Upper lobe of right lung (tissue), 1 donor: ENCODE data around the gene TNNT2. TPM values are rescaled to one million over a fixed set of nuclear protein-coding genes. Genes with fewer than 3 reads are reported as not detected.

ENCODE experiments used
- ATAC-seq: fragments of 200-7000 bp; cut with Tn5 transposase; one replicate; pipeline ENCODE4 v1.9.1; 2020; ENCODE audit warnings: mild to moderate bottlenecking, moderate library complexity
- DNase-seq: peaks from one replicate; pipeline ENCODE4 v3.0.0-alpha.2; 2020
- H3K27ac ChIP-seq: fragments of 200-600 bp; one replicate; pipeline ENCODE4 v1.8.0; 2022
- H3K27me3 ChIP-seq: fragments of 200-600 bp; one replicate; pipeline ENCODE4 v1.8.0; 2022; ENCODE audit warnings: mild to moderate bottlenecking
- H3K36me3 ChIP-seq: fragments of 200-600 bp; one replicate; pipeline ENCODE4 v1.8.0; 2022
- H3K4me1 ChIP-seq: fragments of 200-600 bp; one replicate; pipeline ENCODE4 v1.8.0; 2022
- H3K4me3 ChIP-seq: fragments of 200-600 bp; one replicate; pipeline ENCODE4 v1.8.0; 2022; ENCODE audit warnings: mild to moderate bottlenecking
- H3K9me3 ChIP-seq: fragments of 200-600 bp; one replicate; pipeline ENCODE4 v1.8.0; 2022
- CTCF ChIP-seq: fragments of 200-600 bp; IDR thresholded peaks from one replicate; pipeline ENCODE4 v1.8.0; 2022; ENCODE audit warnings: antibody characterized with exemption
- intact Hi-C: fragments of 100-400 bp; cut with DNase I; formaldehyde crosslinking; loops from one replicate; pipeline ENCODE4 v1.11.0; 2022
- total RNA-seq: library from RNA; stranded (reverse); fragmentation: NEBNext Ultra II Directional; extraction: Animal tissue kit (Norgen Biotek cat#: 25700); gene quantifications from one replicate; pipeline ENCODE4 v1.2.1, GENCODE V29; 2021
- donor health status: DM: no; HTN: yes; CAD: no; lungs with severe emphysema.

The TNNT2 gene
- total RNA-seq, 1 donor from 2014 or later = 6.4 TPM

DNA sequence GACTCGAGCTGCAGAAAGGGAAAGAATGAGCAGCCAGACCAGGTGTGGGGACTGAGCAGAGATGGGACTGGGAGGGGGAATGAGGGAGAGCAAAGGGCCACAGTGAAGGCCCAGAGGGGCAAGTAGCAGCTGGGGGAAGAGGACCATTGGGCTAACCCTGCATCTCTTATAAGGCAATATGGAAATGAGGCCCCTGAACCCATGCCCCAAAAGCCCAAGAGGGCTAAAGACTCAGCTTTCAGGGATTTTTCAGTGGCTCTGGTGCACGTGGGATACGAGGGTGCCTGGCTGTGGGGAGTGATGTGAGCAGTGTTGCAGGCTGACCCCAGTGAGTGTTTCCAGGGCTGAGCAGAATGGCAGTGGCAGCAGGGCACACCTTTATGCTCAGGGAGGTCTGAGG lies 44.5 kb upstream of the TNNT2 start:
- ATAC-seq (no peak), DNase-seq (no peak)
- H3K27me3 ChIP-seq = no peaks in the 10 kb centered on the region
- H3K36me3 ChIP-seq = no peaks in the 10 kb centered on the region
- intact Hi-C loops = no loop called here
- TF ChIP-seq CTCF = no peak
- H3K9me3 ChIP-seq = no peaks in the 10 kb centered on the region
- no peak overlapping the region for H3K27ac ChIP-seq
- no peak overlapping the region for H3K4me3 ChIP-seq
- H3K4me1 ChIP-seq = no peaks in the 10 kb centered on the region

DNA sequence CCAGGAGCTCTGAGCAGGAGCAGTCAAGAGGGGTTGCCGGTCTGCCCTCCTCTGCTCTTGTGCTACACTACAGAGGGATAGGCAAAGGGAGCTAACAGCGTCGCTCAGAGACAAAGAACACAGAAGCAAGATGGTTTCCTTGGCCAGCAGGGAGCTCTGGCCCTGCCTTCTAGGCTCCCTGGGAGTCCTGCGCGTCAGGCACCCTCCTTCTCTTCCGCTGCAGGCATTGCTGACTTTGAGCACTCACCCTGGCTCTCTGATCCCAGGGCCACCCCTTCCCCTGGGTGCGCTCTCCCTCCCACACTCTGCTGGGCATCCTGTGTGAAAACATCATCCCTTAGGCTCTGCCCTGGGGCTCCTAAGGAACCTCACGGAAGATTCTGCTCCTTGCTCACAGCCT lies 43.6 kb upstream of the TNNT2 start:
- no peaks in the 10 kb centered on the region for H3K9me3 ChIP-seq
- no peaks in the 10 kb centered on the region for H3K27me3 ChIP-seq
- no peak for TF ChIP-seq CTCF
- H3K4me3 ChIP-seq = no peak overlapping the region
- ATAC-seq (no peak), DNase-seq (no peak)
- H3K27ac ChIP-seq = no peak overlapping the region
- no peaks in the 10 kb centered on the region for H3K36me3 ChIP-seq
- intact Hi-C loops = no loop called here
- H3K4me1 ChIP-seq = no peaks in the 10 kb centered on the region

DNA sequence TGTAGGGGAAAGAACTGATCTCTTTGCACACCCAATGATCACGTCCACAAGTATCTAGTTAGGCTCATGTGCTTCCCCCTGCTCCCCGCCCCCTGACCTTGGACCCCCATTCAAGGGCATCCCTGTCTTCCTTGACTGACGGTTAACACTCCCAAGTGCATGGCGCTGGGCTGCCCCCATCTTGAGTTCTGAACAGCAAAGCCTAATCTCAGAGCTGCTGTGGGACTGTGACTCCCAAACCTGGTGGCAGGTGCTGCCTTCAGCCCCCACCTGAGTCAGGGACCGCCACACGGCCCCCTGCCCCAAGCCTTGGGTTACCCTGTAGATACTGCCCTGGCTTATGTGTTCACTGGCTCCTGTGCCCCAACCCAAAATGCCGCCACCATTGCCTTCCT lies 43.1 kb upstream of the TNNT2 start:
- DNase-seq (peak; percentile 42), ATAC-seq (no peak)
- no peaks in the 10 kb centered on the region for H3K27me3 ChIP-seq
- intact Hi-C loops = no loop called here
- no peaks in the 10 kb centered on the region for H3K9me3 ChIP-seq
- no peak for TF ChIP-seq CTCF
- H3K27ac ChIP-seq = no peak overlapping the region
- no peak overlapping the region for H3K4me3 ChIP-seq
- no peaks in the 10 kb centered on the region for H3K36me3 ChIP-seq
- H3K4me1 ChIP-seq = no peaks in the 10 kb centered on the region

DNA sequence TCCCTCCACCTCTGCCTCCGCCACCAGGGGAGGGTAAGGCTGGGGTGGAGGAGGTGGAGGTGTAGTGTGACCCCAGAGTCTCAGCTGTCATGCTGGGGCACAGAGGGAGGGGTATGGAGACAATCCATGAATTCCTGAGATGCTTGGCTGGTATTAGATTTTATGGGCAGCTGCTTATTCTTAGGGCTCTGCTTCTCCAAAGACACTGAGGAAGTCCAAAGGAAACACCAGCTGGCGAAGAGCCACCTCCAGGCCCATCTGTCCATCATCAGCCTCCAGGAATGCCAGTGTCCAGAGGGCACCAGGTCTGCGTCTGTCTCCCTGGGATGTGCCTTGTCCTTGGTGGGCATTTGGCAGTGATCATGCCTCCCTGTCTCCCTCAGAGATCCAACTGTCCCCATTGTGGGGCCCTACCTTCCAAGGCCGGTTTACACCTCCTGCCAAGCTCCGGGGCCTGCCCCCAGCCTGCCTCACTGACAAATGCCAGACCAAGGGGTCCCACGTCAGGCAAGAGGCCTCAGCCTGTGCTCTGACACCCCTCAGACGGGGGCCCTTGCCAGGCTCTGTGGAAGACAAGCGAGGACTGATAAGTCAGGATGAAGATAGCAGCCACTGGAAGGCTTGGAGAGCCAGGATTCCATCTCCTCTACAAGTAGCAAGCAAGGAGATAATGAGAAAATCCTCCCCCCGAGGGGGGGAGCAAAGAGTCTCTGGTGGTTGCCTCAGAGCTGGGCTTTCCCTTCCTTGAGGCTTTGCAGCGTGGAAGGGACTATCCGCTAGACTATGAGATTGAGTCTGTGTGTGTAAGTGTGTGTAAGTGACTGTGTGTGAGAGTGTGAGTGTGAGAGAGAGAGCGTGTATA lies 42.5 kb upstream of the TNNT2 start:
- Histone ChIP-seq H3K9me3 (no peaks in the 10 kb centered on the region), H3K27me3 (no peaks in the 10 kb centered on the region), H3K4me3 (no peak overlapping the region), H3K27ac (no peak overlapping the region), H3K36me3 (no peaks in the 10 kb centered on the region), H3K4me1 (no peaks in the 10 kb centered on the region)
- ATAC-seq (no peak), DNase-seq (peak; percentile 48)
- no peak for TF ChIP-seq CTCF
- intact Hi-C loops = no loop called here

DNA sequence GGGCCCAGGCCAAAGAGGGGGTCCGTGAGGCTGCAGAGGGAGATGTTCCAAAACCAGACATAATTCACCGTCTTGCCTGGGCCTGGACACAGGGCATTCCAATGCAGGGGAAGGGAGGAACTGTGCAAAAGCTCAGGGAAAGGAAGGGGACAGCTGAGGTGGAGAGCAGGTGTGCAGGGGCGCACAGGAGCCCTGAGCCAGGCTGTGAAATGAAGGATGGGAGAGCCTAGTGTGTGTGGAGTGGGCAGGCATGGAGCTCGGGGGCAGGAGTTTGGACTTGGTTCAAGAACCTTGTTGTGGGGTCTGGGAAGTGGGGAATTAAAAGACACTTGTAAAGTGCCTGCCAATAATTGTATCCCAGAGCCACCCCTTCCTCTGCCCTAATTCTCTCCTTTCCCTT lies 41.8 kb upstream of the TNNT2 start:
- no peak overlapping the region for H3K4me3 ChIP-seq

More for the DNA sequence above, 41.8 kb upstream of the TNNT2 start:
- Histone ChIP-seq H3K36me3 (no peaks in the 10 kb centered on the region), H3K4me1 (no peaks in the 10 kb centered on the region), H3K9me3 (no peaks in the 10 kb centered on the region), H3K27ac (no peak overlapping the region), H3K27me3 (no peaks in the 10 kb centered on the region)
- intact Hi-C loops = no loop called here
- no peak for DNase-seq
- TF ChIP-seq CTCF = no peak
- ATAC-seq = no peak
